GM23338 (cell line): ENCODE measurements around the gene GAP43. TPM values are rescaled to one million over a fixed set of nuclear protein-coding genes. Genes with fewer than 3 reads are reported as not detected.

Source experiments
- ATAC-seq: fragments of 200-7000 bp; cut with Tn5 transposase; 3 replicates; pipeline ENCODE4 v1.9.1; 2020
- DNase-seq: peaks from one replicate; pipeline ENCODE4 v3.0.0-alpha.2; 2015; ENCODE audit warnings: low spot score
- H2AFZ ChIP-seq: fragments of 200-600 bp; sonication (generic); 2 replicates; pipeline ENCODE4 v1.8.0; 2016; ENCODE audit warnings: antibody characterized with exemption, mild to moderate bottlenecking, moderate library complexity
- H3F3A ChIP-seq: fragments of 200-600 bp; sonication (generic); replicated peaks from 2 replicates; pipeline ENCODE4 v1.8.0; 2017; ENCODE audit warnings: antibody characterized with exemption, mixed run types, low read depth
- H3K27ac ChIP-seq: fragments of 200-600 bp; sonication (generic); 2 replicates; pipeline ENCODE4 v1.6.1; 2016; ENCODE audit warnings: low read depth
- H3K27me3 ChIP-seq: fragments of 200-600 bp; sonication (generic); 2 replicates; pipeline ENCODE4 v1.8.0; 2016; ENCODE audit warnings: mild to moderate bottlenecking, mixed run types, moderate library complexity; ENCODE audit not compliant: insufficient read depth
- H3K36me3 ChIP-seq: fragments of 200-600 bp; sonication (generic); 2 replicates; pipeline ENCODE4 v1.8.0; 2016; ENCODE audit warnings: mild to moderate bottlenecking; ENCODE audit not compliant: insufficient read depth
- H3K4me1 ChIP-seq: fragments of 200-600 bp; sonication (generic); 2 replicates; pipeline ENCODE4 v1.8.0; 2016; ENCODE audit warnings: mild to moderate bottlenecking, moderate library complexity; ENCODE audit not compliant: insufficient read depth
- H3K4me2 ChIP-seq: fragments of 200-600 bp; sonication (generic); 2 replicates; pipeline ENCODE4 v1.7.1; 2017; ENCODE audit warnings: mixed run types
- H3K4me3 ChIP-seq: fragments of 200-600 bp; sonication (generic); 2 replicates; pipeline ENCODE4 v1.6.1; 2016; ENCODE audit warnings: mixed run types
- H3K79me2 ChIP-seq: fragments of 200-600 bp; sonication (generic); replicated peaks from 2 replicates; pipeline ENCODE4 v1.8.0; 2017; ENCODE audit warnings: mild to moderate bottlenecking; ENCODE audit not compliant: insufficient read depth
- H3K9me2 ChIP-seq: fragments of 200-600 bp; sonication (generic); 2 replicates; pipeline ENCODE4 v1.8.0; 2017; ENCODE audit not compliant: insufficient read depth
- H4K20me1 ChIP-seq: fragments of 200-600 bp; sonication (generic); replicated peaks from 2 replicates; pipeline ENCODE4 v1.8.0; 2017; ENCODE audit warnings: mild to moderate bottlenecking; ENCODE audit not compliant: insufficient read depth
- H3K27ac Mint-ChIP-seq: 2 replicates; pipeline ENCODE4 v1.8.0; 2020; ENCODE audit warnings: inconsistent platforms, mild to moderate bottlenecking, moderate library complexity, mixed read lengths
- H3K27me3 Mint-ChIP-seq: 3 replicates; pipeline ENCODE4 v1.8.0; 2022; ENCODE audit warnings: low read depth, mild to moderate bottlenecking, moderate library complexity, mixed read lengths, inconsistent platforms; ENCODE audit not compliant: insufficient read depth, poor library complexity
- H3K36me3 Mint-ChIP-seq: 3 replicates; pipeline ENCODE4 v1.8.0; 2021; ENCODE audit warnings: low read depth, mild to moderate bottlenecking, inconsistent platforms, moderate library complexity, mixed read lengths
- H3K4me1 Mint-ChIP-seq: 3 replicates; pipeline ENCODE4 v1.8.0; 2020; ENCODE audit warnings: mild to moderate bottlenecking, inconsistent platforms, mixed read lengths
- H3K4me3 Mint-ChIP-seq: 3 replicates; pipeline ENCODE4 v1.8.0; 2021; ENCODE audit warnings: moderate library complexity, mild to moderate bottlenecking, inconsistent platforms, mixed read lengths
- H3K9me3 Mint-ChIP-seq: 3 replicates; pipeline ENCODE4 v1.8.0; 2020; ENCODE audit warnings: moderate library complexity, mild to moderate bottlenecking, inconsistent platforms, mixed read lengths
- EZH2phosphoT487 ChIP-seq: fragments of 200-600 bp; sonication (generic); IDR thresholded peaks from one replicate; pipeline ENCODE4 v1.8.1; 2018; ENCODE audit warnings: antibody characterized with exemption; ENCODE audit not compliant: unreplicated experiment
- JUNB ChIP-seq: IDR thresholded peaks from one replicate; pipeline ENCODE4 v1.6.1; 2016; ENCODE audit warnings: antibody characterized with exemption; ENCODE audit not compliant: unreplicated experiment
- STAT1 ChIP-seq: IDR thresholded peaks from one replicate; pipeline ENCODE4 v1.6.1; 2016; ENCODE audit warnings: antibody characterized with exemption; ENCODE audit not compliant: unreplicated experiment
- ZNF114 ChIP-seq: fragments of 250-450 bp; sonication (Bioruptor Pico); IDR thresholded peaks from 2 replicates; pipeline ENCODE4 v1.5.0; 2020; ENCODE audit warnings: mild to moderate bottlenecking, moderate library complexity
- polyA plus RNA-seq: library from polyadenylated mRNA; unstranded; fragments of >200 nt; fragmentation: Nextera tagmentation; extraction: Ambion mirVana; gene quantifications from 2 replicates; pipeline ENCODE4 v1.2.1, GENCODE V29; 2016
- total RNA-seq: library from RNA; depleted of rRNA; stranded (reverse); fragments of >200 nt; shearing (Covaris generic); gene quantifications from 2 replicates; pipeline ENCODE4 v1.2.3, GENCODE V29; 2014
- TF ChIP-seq, protein P1 (sequence below), 2 experiments: fragments of 200-600 bp in 1 of 2; sonication (generic) in 1 of 2; conservative IDR thresholded peaks; 2 replicates each; pipeline versions ENCODE4 v1.5.1 to v1.6.1; 2016 to 2017; ENCODE audit warnings: antibody characterized with exemption in 2 of 2, low read depth in 2 of 2, mild to moderate bottlenecking in 2 of 2, moderate library complexity in 1 of 2
- TF ChIP-seq, protein P2 (sequence below): IDR thresholded peaks from one replicate; pipeline ENCODE4 v1.6.1; 2018; ENCODE audit warnings: antibody characterized with exemption; ENCODE audit not compliant: unreplicated experiment
- TF ChIP-seq, protein P3 (sequence below): fragments of 250-450 bp; sonication (Bioruptor Pico); IDR thresholded peaks from 2 replicates; pipeline ENCODE4 v1.5.0; 2020; ENCODE audit warnings: mild to moderate bottlenecking, moderate library complexity

The GAP43 gene
- total and polyA plus RNA-seq, 2 experiments from 2014 or later: 16.1 to 48.1 TPM

DNA sequence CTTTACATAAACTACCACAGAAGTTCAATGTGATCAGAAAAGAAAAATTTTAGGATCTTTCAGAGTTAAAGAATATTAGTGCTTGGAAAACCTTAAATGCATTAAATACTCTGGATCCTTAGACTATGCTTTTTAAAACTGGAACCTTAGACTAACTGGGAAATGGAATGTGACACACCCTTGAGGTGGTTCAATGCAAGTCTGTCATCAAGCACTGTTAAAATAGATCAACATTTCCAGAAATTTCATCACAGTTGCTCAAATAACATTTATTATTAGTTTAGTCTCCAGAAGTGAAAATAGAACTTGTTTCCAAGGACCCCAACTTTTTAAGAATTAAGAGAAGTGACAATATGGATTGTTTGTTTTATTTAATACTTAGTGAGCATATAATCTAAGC is 71.8 kb downstream of the GAP43 start:
- Mint-ChIP-seq H3K27ac (no peak overlapping the region), H3K36me3 (no peaks in the 10 kb centered on the region), H3K9me3 (no peaks in the 10 kb centered on the region), H3K4me1 (peaks cover 14% of the 10 kb centered on the region), H3K27me3 (peaks cover 2% of the 10 kb centered on the region), H3K4me3 (no peak overlapping the region)
- Histone ChIP-seq H3K79me2 (no peaks in the 10 kb centered on the region), H4K20me1 (no peaks in the 10 kb centered on the region), H3K4me2 (no peak overlapping the region), H3K4me1 (peaks cover 18% of the 10 kb centered on the region), H3F3A (no peaks in the 10 kb centered on the region), H3K4me3 (no peak overlapping the region), H3K9me2 (no peaks in the 10 kb centered on the region), H3K27me3 (no peaks in the 10 kb centered on the region), H2AFZ (no peak overlapping the region), H3K36me3 (no peaks in the 10 kb centered on the region), H3K27ac (no peak overlapping the region)
- ATAC-seq (no peak), DNase-seq (no peak)
- TF ChIP-seq ZNF114 (CRISPR knock-in tag): no peak
- TF ChIP-seq, protein P1, sequence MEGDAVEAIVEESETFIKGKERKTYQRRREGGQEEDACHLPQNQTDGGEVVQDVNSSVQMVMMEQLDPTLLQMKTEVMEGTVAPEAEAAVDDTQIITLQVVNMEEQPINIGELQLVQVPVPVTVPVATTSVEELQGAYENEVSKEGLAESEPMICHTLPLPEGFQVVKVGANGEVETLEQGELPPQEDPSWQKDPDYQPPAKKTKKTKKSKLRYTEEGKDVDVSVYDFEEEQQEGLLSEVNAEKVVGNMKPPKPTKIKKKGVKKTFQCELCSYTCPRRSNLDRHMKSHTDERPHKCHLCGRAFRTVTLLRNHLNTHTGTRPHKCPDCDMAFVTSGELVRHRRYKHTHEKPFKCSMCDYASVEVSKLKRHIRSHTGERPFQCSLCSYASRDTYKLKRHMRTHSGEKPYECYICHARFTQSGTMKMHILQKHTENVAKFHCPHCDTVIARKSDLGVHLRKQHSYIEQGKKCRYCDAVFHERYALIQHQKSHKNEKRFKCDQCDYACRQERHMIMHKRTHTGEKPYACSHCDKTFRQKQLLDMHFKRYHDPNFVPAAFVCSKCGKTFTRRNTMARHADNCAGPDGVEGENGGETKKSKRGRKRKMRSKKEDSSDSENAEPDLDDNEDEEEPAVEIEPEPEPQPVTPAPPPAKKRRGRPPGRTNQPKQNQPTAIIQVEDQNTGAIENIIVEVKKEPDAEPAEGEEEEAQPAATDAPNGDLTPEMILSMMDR (conservative IDR thresholded peaks at IDR 0.05; ENCODE audit: low read depth in 2 of 2): no peak
- no peak for TF ChIP-seq JUNB

DNA sequence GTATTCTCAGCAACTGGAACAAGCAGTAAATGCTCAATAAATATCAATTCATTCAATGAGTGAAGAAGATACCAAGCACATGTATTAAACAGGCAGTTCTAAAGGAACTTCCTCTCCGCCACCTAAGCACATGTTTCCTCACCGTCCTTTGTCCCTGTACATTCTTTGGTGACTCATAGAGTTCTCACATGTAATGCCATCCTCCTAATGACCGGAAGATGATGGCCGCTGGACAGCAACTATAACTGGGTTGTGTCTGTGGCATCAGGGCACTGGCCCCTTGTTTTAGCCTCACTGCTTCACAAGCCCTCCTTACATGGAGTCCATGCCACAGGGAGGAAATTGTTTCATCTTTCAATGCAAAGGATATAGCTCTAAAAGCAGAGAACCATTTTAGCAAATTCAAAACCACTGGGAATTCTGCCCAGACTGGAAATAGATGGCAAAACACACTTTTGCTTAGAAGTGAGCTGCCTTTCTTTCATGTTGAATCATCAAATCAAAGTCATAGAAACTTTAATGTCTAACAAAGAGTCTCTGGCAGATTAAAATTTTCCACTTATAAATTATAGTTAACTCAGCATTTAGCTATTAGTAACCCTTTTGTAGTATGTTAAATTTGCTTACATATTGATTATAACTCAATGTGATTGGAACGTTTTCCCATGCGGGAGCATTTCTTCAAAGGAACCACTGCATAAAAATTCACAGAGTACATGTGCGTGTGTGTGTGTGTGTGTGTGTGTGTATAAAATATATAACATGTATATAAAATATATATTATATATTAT is 74.1 kb downstream of the GAP43 start:
- Mint-ChIP-seq H3K9me3 (no peaks in the 10 kb centered on the region), H3K36me3 (no peaks in the 10 kb centered on the region), H3K27ac (no peak overlapping the region), H3K4me1 (peaks cover 13% of the 10 kb centered on the region), H3K27me3 (peaks cover 2% of the 10 kb centered on the region), H3K4me3 (no peak overlapping the region)
- peaks cover 20% of the 10 kb centered on the region for H3K4me1 ChIP-seq
- H3K27ac ChIP-seq: no peak overlapping the region
- no peak overlapping the region for H2AFZ ChIP-seq
- H3K79me2 ChIP-seq: no peaks in the 10 kb centered on the region
- no peaks in the 10 kb centered on the region for H3K27me3 ChIP-seq
- no peak for ATAC-seq
- DNase-seq: no peak
- H4K20me1 ChIP-seq: no peaks in the 10 kb centered on the region
- 0 out of 2 replicates have a peak, but pooled peaks cover 4% of the 10 kb centered on the region for H3K36me3 ChIP-seq
- no peak overlapping the region for H3K4me2 ChIP-seq
- no peak overlapping the region for H3K4me3 ChIP-seq
- peaks cover 7% of the 10 kb centered on the region; the same call in 1 of the 2 replicates for H3K9me2 ChIP-seq
- TF ChIP-seq, protein P2, sequence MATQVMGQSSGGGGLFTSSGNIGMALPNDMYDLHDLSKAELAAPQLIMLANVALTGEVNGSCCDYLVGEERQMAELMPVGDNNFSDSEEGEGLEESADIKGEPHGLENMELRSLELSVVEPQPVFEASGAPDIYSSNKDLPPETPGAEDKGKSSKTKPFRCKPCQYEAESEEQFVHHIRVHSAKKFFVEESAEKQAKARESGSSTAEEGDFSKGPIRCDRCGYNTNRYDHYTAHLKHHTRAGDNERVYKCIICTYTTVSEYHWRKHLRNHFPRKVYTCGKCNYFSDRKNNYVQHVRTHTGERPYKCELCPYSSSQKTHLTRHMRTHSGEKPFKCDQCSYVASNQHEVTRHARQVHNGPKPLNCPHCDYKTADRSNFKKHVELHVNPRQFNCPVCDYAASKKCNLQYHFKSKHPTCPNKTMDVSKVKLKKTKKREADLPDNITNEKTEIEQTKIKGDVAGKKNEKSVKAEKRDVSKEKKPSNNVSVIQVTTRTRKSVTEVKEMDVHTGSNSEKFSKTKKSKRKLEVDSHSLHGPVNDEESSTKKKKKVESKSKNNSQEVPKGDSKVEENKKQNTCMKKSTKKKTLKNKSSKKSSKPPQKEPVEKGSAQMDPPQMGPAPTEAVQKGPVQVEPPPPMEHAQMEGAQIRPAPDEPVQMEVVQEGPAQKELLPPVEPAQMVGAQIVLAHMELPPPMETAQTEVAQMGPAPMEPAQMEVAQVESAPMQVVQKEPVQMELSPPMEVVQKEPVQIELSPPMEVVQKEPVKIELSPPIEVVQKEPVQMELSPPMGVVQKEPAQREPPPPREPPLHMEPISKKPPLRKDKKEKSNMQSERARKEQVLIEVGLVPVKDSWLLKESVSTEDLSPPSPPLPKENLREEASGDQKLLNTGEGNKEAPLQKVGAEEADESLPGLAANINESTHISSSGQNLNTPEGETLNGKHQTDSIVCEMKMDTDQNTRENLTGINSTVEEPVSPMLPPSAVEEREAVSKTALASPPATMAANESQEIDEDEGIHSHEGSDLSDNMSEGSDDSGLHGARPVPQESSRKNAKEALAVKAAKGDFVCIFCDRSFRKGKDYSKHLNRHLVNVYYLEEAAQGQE: no peak
- TF ChIP-seq STAT1 (no peak), ZNF114 (CRISPR knock-in tag) (no peak), EZH2phosphoT487 (no peak)
- TF ChIP-seq, protein P3, sequence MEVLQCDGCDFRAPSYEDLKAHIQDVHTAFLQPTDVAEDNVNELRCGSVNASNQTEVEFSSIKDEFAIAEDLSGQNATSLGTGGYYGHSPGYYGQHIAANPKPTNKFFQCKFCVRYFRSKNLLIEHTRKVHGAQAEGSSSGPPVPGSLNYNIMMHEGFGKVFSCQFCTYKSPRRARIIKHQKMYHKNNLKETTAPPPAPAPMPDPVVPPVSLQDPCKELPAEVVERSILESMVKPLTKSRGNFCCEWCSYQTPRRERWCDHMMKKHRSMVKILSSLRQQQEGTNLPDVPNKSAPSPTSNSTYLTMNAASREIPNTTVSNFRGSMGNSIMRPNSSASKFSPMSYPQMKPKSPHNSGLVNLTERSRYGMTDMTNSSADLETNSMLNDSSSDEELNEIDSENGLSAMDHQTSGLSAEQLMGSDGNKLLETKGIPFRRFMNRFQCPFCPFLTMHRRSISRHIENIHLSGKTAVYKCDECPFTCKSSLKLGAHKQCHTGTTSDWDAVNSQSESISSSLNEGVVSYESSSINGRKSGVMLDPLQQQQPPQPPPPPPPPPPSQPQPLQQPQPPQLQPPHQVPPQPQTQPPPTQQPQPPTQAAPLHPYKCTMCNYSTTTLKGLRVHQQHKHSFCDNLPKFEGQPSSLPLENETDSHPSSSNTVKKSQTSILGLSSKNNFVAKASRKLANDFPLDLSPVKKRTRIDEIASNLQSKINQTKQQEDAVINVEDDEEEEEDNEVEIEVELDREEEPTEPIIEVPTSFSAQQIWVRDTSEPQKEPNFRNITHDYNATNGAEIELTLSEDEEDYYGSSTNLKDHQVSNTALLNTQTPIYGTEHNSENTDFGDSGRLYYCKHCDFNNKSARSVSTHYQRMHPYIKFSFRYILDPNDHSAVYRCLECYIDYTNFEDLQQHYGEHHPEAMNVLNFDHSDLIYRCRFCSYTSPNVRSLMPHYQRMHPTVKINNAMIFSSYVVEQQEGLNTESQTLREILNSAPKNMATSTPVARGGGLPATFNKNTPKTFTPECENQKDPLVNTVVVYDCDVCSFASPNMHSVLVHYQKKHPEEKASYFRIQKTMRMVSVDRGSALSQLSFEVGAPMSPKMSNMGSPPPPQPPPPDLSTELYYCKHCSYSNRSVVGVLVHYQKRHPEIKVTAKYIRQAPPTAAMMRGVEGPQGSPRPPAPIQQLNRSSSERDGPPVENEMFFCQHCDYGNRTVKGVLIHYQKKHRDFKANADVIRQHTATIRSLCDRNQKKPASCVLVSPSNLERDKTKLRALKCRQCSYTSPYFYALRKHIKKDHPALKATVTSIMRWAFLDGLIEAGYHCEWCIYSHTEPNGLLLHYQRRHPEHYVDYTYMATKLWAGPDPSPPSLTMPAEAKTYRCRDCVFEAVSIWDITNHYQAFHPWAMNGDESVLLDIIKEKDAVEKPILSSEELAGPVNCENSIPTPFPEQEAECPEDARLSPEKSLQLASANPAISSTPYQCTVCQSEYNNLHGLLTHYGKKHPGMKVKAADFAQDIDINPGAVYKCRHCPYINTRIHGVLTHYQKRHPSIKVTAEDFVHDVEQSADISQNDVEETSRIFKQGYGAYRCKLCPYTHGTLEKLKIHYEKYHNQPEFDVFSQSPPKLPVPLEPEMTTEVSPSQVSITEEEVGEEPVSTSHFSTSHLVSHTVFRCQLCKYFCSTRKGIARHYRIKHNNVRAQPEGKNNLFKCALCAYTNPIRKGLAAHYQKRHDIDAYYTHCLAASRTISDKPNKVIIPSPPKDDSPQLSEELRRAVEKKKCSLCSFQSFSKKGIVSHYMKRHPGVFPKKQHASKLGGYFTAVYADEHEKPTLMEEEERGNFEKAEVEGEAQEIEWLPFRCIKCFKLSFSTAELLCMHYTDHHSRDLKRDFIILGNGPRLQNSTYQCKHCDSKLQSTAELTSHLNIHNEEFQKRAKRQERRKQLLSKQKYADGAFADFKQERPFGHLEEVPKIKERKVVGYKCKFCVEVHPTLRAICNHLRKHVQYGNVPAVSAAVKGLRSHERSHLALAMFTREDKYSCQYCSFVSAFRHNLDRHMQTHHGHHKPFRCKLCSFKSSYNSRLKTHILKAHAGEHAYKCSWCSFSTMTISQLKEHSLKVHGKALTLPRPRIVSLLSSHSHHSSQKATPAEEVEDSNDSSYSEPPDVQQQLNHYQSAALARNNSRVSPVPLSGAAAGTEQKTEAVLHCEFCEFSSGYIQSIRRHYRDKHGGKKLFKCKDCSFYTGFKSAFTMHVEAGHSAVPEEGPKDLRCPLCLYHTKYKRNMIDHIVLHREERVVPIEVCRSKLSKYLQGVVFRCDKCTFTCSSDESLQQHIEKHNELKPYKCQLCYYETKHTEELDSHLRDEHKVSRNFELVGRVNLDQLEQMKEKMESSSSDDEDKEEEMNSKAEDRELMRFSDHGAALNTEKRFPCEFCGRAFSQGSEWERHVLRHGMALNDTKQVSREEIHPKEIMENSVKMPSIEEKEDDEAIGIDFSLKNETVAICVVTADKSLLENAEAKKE (CRISPR knock-in tag): no peak
- H3F3A ChIP-seq: no peaks in the 10 kb centered on the region
